IPS-18c (cell line): ENCODE data around the gene HOXA3.

Experiments used
- H3K4me3 ChIP-seq: 2 replicates; pipeline ENCODE4 v1.7.0; 2013; ENCODE audit warnings: low read depth, mild to moderate bottlenecking, low read length, moderate library complexity; ENCODE audit not compliant: insufficient read depth
- H3K9me3 ChIP-seq: one replicate; pipeline ENCODE4 v1.6.1; 2013; ENCODE audit warnings: mild to moderate bottlenecking, low read length, moderate library complexity; ENCODE audit not compliant: control insufficient read depth, insufficient read depth

The HOXA3 gene

GRCh38 chr7:27182285-27182841 lies 30.0 kb upstream of the HOXA3 start:
- H3K4me3 ChIP-seq: no peak overlapping the region
- no peaks in the 10 kb centered on the region for H3K9me3 ChIP-seq

GRCh38 chr7:27181795-27182275 lies 29.5 kb upstream of the HOXA3 start:
- H3K9me3 ChIP-seq: no peaks in the 10 kb centered on the region
- H3K4me3 ChIP-seq: no peak overlapping the region

- no peak overlapping the region for H3K4me3 ChIP-seq
- H3K9me3 ChIP-seq: peaks cover 2% of the 10 kb centered on the region
These were observed 28.3 kb upstream of the HOXA3 start for GRCh38 chr7:27180431-27181420.

- no peak overlapping the region for H3K4me3 ChIP-seq
- peaks cover 4% of the 10 kb centered on the region for H3K9me3 ChIP-seq
These were observed 27.4 kb upstream of the HOXA3 start for GRCh38 chr7:27179503-27180430.

- peaks cover 4% of the 10 kb centered on the region for H3K9me3 ChIP-seq
- no peak overlapping the region for H3K4me3 ChIP-seq
These were observed 26.6 kb upstream of the HOXA3 start for GRCh38 chr7:27179030-27179429.

GRCh38 chr7:27178366-27178765 lies 26.0 kb upstream of the HOXA3 start:
- peaks cover 4% of the 10 kb centered on the region for H3K9me3 ChIP-seq
- H3K4me3 ChIP-seq: no peak overlapping the region

- H3K4me3 ChIP-seq: no peak overlapping the region
These were observed 25.5 kb upstream of the HOXA3 start for GRCh38 chr7:27177795-27178320.

GRCh38 chr7:27176962-27177794 lies 24.8 kb upstream of the HOXA3 start:
- Histone ChIP-seq H3K9me3 (peaks cover 6% of the 10 kb centered on the region), H3K4me3 (no peak overlapping the region)

More at GRCh38 chr7:27177795-27178320, 25.5 kb upstream of the HOXA3 start:
- peaks cover 6% of the 10 kb centered on the region for H3K9me3 ChIP-seq

- Histone ChIP-seq H3K9me3 (peaks cover 6% of the 10 kb centered on the region), H3K4me3 (no peak overlapping the region)
These were observed 24.1 kb upstream of the HOXA3 start for GRCh38 chr7:27176524-27176845.

- Histone ChIP-seq H3K4me3 (no peak overlapping the region), H3K9me3 (peaks cover 6% of the 10 kb centered on the region)
These were observed 23.5 kb upstream of the HOXA3 start for GRCh38 chr7:27175626-27176523.

GRCh38 chr7:27174874-27175625 lies 22.7 kb upstream of the HOXA3 start:
- H3K4me3 ChIP-seq: no peak overlapping the region
- peaks cover 6% of the 10 kb centered on the region for H3K9me3 ChIP-seq

GRCh38 chr7:27173956-27174873 lies 21.8 kb upstream of the HOXA3 start, which contains the start of gene HOXA10:
HOXA10 (minus strand) TSS chr7:27174320; CDS start chr7:27174306, 14 bp downstream.
- peaks cover 6% of the 10 kb centered on the region for H3K9me3 ChIP-seq
- no peak within 1 kb of the TSS; the same call in 1 of the 2 replicates for H3K4me3 ChIP-seq

GRCh38 chr7:27173511-27173955 lies 21.1 kb upstream of the HOXA3 start:
- no peak overlapping the region for H3K4me3 ChIP-seq
- H3K9me3 ChIP-seq: peaks cover 6% of the 10 kb centered on the region
